GM18507 (cell line): Measurements from ENCODE around the gene ECI1.
A peak's percentile ranks its signal among the peaks of the same experiment; 100 is the strongest.

Experiments used
- DNase-seq: peaks from one replicate; pipeline ENCODE4 v3.0.0; 2011; ENCODE audit warnings: low read depth; ENCODE audit not compliant: insufficient read length; ENCODE audit errors: extremely low spot score
- FAIRE-seq: peaks from 2 replicates; lab custom pipeline; 2011; peaks lifted over from hg19 to GRCh38; lab: Jason Lieb, UNC

Gene ECI1

GRCh38 chr16:2251296-2252111 is at the start of gene ECI1:
ECI1 (minus strand) TSS chr16:2251587; CDS start chr16:2251566, 21 bp downstream.
- DNase-seq (peak; percentile 100), FAIRE-seq (peak; percentile 91)

GRCh38 chr16:2299915-2300192 is 48.5 kb upstream of the ECI1 start:
- DNase-seq (no peak), FAIRE-seq (no peak)

GRCh38 chr16:2299121-2299914 is 47.9 kb upstream of the ECI1 start:
- no peak for DNase-seq
- FAIRE-seq, result no peak

- no peak for DNase-seq
- FAIRE-seq, result no peak
Measured at GRCh38 chr16:2298621-2299020, 47.2 kb upstream of the ECI1 start.

- no peak for DNase-seq
Measured at GRCh38 chr16:2297506-2297860, 46.1 kb upstream of the ECI1 start.

GRCh38 chr16:2296661-2297505 is 45.5 kb upstream of the ECI1 start:
- FAIRE-seq, result peak; percentile 52
- DNase-seq, result no peak

More at GRCh38 chr16:2297506-2297860, 46.1 kb upstream of the ECI1 start:
- no peak for FAIRE-seq

- FAIRE-seq, result peak; percentile 77
Measured at GRCh38 chr16:2295056-2295798, 43.8 kb upstream of the ECI1 start.

GRCh38 chr16:2292221-2292620 is 40.8 kb upstream of the ECI1 start:
- no peak for DNase-seq
- FAIRE-seq, result no peak

More at GRCh38 chr16:2295056-2295798, 43.8 kb upstream of the ECI1 start:
- peak; percentile 22 for DNase-seq

GRCh38 chr16:2289282-2289681 is 37.9 kb upstream of the ECI1 start:
- DNase-seq (no peak), FAIRE-seq (no peak)

GRCh38 chr16:2288726-2289125 is 37.3 kb upstream of the ECI1 start:
- DNase-seq, result no peak
- FAIRE-seq, result no peak

GRCh38 chr16:2287916-2288547 is 36.6 kb upstream of the ECI1 start:
- FAIRE-seq, result no peak
- no peak for DNase-seq

GRCh38 chr16:2286550-2286949 is 35.2 kb upstream of the ECI1 start:
- no peak for DNase-seq
- FAIRE-seq, result no peak

GRCh38 chr16:2285731-2286191 is 34.4 kb upstream of the ECI1 start:
- FAIRE-seq, result no peak
- DNase-seq, result no peak

GRCh38 chr16:2284797-2285576 is 33.6 kb upstream of the ECI1 start:
- DNase-seq (no peak), FAIRE-seq (no peak)

GRCh38 chr16:2284001-2284770 is 32.8 kb upstream of the ECI1 start:
- FAIRE-seq (no peak), DNase-seq (no peak)

- DNase-seq (no peak), FAIRE-seq (no peak)
Measured at GRCh38 chr16:2282866-2283555, 31.6 kb upstream of the ECI1 start.

- no peak for DNase-seq
- FAIRE-seq, result no peak
Measured at GRCh38 chr16:2282262-2282661, 30.9 kb upstream of the ECI1 start.
